Loucy (cell line): Measurements from ENCODE around the gene MAGEF1.

ENCODE experiments used
- H2AFZ ChIP-seq: fragments of 200-600 bp; sonication (generic); 2 replicates; pipeline ENCODE4 v1.6.0; 2016; ENCODE audit warnings: antibody characterized with exemption, mild to moderate bottlenecking, low read length, moderate library complexity
- H3F3A ChIP-seq: fragments of 200-600 bp; 2 replicates; pipeline ENCODE4 v1.6.0; 2016; ENCODE audit warnings: antibody characterized with exemption, low read depth, mild to moderate bottlenecking
- H3K27me3 ChIP-seq: fragments of 200-600 bp; sonication (generic); 2 replicates; pipeline ENCODE4 v1.6.1; 2014; ENCODE audit warnings: low read length, mild to moderate bottlenecking; ENCODE audit not compliant: insufficient read depth, poor library complexity, severe bottlenecking
- H3K36me3 ChIP-seq: fragments of 200-600 bp; sonication (generic); 2 replicates; pipeline ENCODE4 v1.6.1; 2016; ENCODE audit warnings: low read length; ENCODE audit not compliant: insufficient read depth
- H3K4me1 ChIP-seq: fragments of 200-600 bp; sonication (generic); 2 replicates; pipeline ENCODE4 v1.5.1; 2014; ENCODE audit warnings: low read length, mild to moderate bottlenecking; ENCODE audit not compliant: insufficient read depth, poor library complexity, severe bottlenecking
- H3K4me2 ChIP-seq: fragments of 200-600 bp; sonication (generic); 2 replicates; pipeline ENCODE4 v1.6.0; 2014; ENCODE audit warnings: antibody characterized with exemption, low read length, low read depth, mild to moderate bottlenecking; ENCODE audit not compliant: poor library complexity, severe bottlenecking
- H3K4me3 ChIP-seq: fragments of 200-600 bp; sonication (generic); 2 replicates; pipeline ENCODE4 v1.5.1; 2014; ENCODE audit warnings: low read length, mild to moderate bottlenecking, mixed read lengths; ENCODE audit not compliant: poor library complexity, severe bottlenecking
- H3K79me2 ChIP-seq: fragments of 200-600 bp; sonication (generic); 2 replicates; pipeline ENCODE4 v1.6.1; 2014; ENCODE audit warnings: low read length; ENCODE audit not compliant: insufficient read depth
- H3K9ac ChIP-seq: fragments of 200-600 bp; sonication (generic); 2 replicates; pipeline ENCODE4 v1.6.0; 2014; ENCODE audit warnings: mild to moderate bottlenecking, low read depth, low read length, moderate library complexity; ENCODE audit not compliant: poor library complexity, severe bottlenecking
- H3K9me2 ChIP-seq: fragments of 200-600 bp; sonication (generic); replicated peaks from 2 replicates; pipeline ENCODE4 v1.6.1; 2016; ENCODE audit warnings: low read depth, low read length, mixed read lengths
- H3K9me3 ChIP-seq: fragments of 200-600 bp; sonication (generic); 2 replicates; pipeline ENCODE4 v1.6.1; 2014; ENCODE audit warnings: mild to moderate bottlenecking, antibody characterized with exemption, low read length, low read depth; ENCODE audit not compliant: insufficient read depth
- H4K20me1 ChIP-seq: fragments of 200-600 bp; sonication (generic); 2 replicates; pipeline ENCODE4 v1.6.0; 2014; ENCODE audit warnings: antibody characterized with exemption, low read length, mild to moderate bottlenecking; ENCODE audit not compliant: insufficient read depth, poor library complexity, severe bottlenecking
- EZH2phosphoT487 ChIP-seq: fragments of 200-600 bp; IDR thresholded peaks from 2 replicates; pipeline ENCODE4 v1.6.1; 2018; ENCODE audit warnings: antibody characterized with exemption, mild to moderate bottlenecking, moderate library complexity, borderline replicate concordance
- TF ChIP-seq, protein P1 (sequence below): fragments of 200-600 bp; sonication (generic); conservative IDR thresholded peaks from 2 replicates; pipeline ENCODE4 v1.5.1; 2014; ENCODE audit warnings: mild to moderate bottlenecking, antibody characterized with exemption, low read length

Gene MAGEF1

GRCh38 chr3:184737063-184737462 is 25.2 kb upstream of the MAGEF1 start:
- H3K4me3 ChIP-seq: no peak overlapping the region
- no peaks in the 10 kb centered on the region for H3K79me2 ChIP-seq
- TF ChIP-seq EZH2phosphoT487: no peak
- TF ChIP-seq, protein P1, sequence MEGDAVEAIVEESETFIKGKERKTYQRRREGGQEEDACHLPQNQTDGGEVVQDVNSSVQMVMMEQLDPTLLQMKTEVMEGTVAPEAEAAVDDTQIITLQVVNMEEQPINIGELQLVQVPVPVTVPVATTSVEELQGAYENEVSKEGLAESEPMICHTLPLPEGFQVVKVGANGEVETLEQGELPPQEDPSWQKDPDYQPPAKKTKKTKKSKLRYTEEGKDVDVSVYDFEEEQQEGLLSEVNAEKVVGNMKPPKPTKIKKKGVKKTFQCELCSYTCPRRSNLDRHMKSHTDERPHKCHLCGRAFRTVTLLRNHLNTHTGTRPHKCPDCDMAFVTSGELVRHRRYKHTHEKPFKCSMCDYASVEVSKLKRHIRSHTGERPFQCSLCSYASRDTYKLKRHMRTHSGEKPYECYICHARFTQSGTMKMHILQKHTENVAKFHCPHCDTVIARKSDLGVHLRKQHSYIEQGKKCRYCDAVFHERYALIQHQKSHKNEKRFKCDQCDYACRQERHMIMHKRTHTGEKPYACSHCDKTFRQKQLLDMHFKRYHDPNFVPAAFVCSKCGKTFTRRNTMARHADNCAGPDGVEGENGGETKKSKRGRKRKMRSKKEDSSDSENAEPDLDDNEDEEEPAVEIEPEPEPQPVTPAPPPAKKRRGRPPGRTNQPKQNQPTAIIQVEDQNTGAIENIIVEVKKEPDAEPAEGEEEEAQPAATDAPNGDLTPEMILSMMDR: no peak
- H3F3A ChIP-seq: no peaks in the 10 kb centered on the region
- H3K9me3 ChIP-seq: no peaks in the 10 kb centered on the region
- H3K4me2 ChIP-seq: no peak overlapping the region
- no peak overlapping the region for H2AFZ ChIP-seq
- no peaks in the 10 kb centered on the region for H3K27me3 ChIP-seq
- H4K20me1 ChIP-seq: no peaks in the 10 kb centered on the region
- H3K36me3 ChIP-seq: no peaks in the 10 kb centered on the region
- H3K4me1 ChIP-seq: no peaks in the 10 kb centered on the region
- H3K9me2 ChIP-seq: no peaks in the 10 kb centered on the region
- H3K9ac ChIP-seq: no peak overlapping the region

- Histone ChIP-seq H3K79me2 (no peaks in the 10 kb centered on the region), H2AFZ (no peak overlapping the region), H3K9me3 (no peaks in the 10 kb centered on the region), H4K20me1 (no peaks in the 10 kb centered on the region), H3F3A (no peaks in the 10 kb centered on the region), H3K9ac (no peak overlapping the region), H3K36me3 (no peaks in the 10 kb centered on the region), H3K4me1 (no peaks in the 10 kb centered on the region), H3K4me3 (no peak overlapping the region), H3K4me2 (no peak overlapping the region), H3K27me3 (no peaks in the 10 kb centered on the region), H3K9me2 (no peaks in the 10 kb centered on the region)
- no peak for TF ChIP-seq EZH2phosphoT487
- TF ChIP-seq, protein P1: no peak
These were observed 23.2 kb upstream of the MAGEF1 start for GRCh38 chr3:184734903-184735701.

- Histone ChIP-seq H3K4me3 (no peak overlapping the region), H3K36me3 (no peaks in the 10 kb centered on the region), H4K20me1 (no peaks in the 10 kb centered on the region), H2AFZ (no peak overlapping the region), H3K9me3 (no peaks in the 10 kb centered on the region), H3K79me2 (no peaks in the 10 kb centered on the region), H3K9ac (no peak overlapping the region), H3F3A (no peaks in the 10 kb centered on the region), H3K9me2 (no peaks in the 10 kb centered on the region), H3K4me2 (no peak overlapping the region), H3K4me1 (no peaks in the 10 kb centered on the region), H3K27me3 (no peaks in the 10 kb centered on the region)
- TF ChIP-seq EZH2phosphoT487: no peak
- TF ChIP-seq, protein P1: no peak
These were observed 22.2 kb upstream of the MAGEF1 start for GRCh38 chr3:184733971-184734608.
